ENCODE results near the gene B4GALT5.
A peak's percentile ranks its signal among the peaks of the same experiment; 100 is the strongest.
"Not testable (repeated sequence)": the region's sequence is repeated elsewhere in the genome, so short reads cannot be mapped to it uniquely, and the experiment has no call there.

Gene B4GALT5, protein sequence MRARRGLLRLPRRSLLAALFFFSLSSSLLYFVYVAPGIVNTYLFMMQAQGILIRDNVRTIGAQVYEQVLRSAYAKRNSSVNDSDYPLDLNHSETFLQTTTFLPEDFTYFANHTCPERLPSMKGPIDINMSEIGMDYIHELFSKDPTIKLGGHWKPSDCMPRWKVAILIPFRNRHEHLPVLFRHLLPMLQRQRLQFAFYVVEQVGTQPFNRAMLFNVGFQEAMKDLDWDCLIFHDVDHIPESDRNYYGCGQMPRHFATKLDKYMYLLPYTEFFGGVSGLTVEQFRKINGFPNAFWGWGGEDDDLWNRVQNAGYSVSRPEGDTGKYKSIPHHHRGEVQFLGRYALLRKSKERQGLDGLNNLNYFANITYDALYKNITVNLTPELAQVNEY

DNA sequence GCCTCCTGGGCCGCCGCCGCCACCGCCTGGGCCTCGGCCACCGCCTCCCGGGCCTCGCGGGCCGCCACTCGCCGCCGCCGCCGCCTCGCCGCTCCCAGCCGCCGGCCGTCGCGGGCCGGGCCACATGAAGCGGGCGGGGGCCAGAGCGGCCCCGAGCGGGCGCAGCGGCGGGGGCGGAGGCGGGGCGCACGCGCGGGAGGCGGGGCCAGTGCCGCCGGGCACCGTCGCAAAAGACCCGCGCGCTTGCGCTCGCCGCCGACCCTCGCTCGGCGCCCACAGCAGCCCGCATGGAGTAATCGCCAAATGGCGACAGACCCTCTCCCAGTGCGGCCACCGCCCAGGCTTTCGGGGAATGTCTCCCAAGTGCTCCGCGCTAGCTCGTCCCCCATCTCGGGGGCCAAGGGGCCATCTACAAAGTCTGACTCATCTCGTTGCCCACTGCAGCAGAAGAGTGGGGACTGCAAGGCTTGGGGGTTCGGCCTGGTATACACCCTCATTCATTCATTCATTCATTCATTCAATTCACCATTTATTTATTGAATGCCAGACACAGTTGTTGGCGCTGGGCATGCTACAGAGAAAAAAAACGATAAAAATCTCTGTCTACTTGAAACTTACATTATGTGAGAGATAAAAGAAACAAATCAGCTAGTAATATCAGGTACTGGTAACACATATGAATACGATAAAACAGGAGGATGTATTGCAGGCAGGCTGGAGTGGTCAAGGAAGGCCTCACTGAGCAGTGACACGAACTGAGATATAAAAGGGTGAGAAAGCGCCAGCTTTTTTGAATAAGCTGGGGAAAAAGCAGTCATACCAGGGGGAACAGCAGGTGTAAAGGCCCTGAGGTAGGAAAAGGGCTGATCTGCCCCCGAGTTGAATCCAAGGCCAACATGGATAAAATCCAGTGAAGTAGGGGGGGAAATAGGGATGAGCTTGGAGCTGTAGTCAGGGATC lies at the start of gene B4GALT5:
B4GALT5 (minus strand) TSS at position 126 of the 960 bp plus-strand sequence. CDS start 188 bp downstream, outside the sequence.
- H3K9me3 ChIP-seq (ENCODE audit: insufficient read depth, low read length), result no peaks in the 10 kb centered on the region
- peaks cover 59% of the 10 kb centered on the region for H3K79me2 ChIP-seq (ENCODE audit: low read length)
- H3K9ac ChIP-seq (ENCODE audit: low read length), result peak within 1 kb of the TSS; percentile 98
- H3K4me2 ChIP-seq (ENCODE audit: low read length), result peak within 1 kb of the TSS; percentile 86
- no peaks in the 10 kb centered on the region for H3K27me3 ChIP-seq (ENCODE audit: low read depth, low read length)
- H3K4me1 ChIP-seq (ENCODE audit: low read length), result peaks cover 45% of the 10 kb centered on the region
- peak within 1 kb of the TSS; percentile 73 for H3K27ac ChIP-seq (ENCODE audit: low read length)
- peak within 1 kb of the TSS; percentile 95 for H3K4me3 ChIP-seq (ENCODE audit: low read length)
- H4K20me1 ChIP-seq (ENCODE audit: insufficient read depth, low read length), result peaks cover 35% of the 10 kb centered on the region
- peak within 1 kb of the TSS; percentile 76 for H2AFZ ChIP-seq (ENCODE audit: low read depth, low read length)
- peaks cover 27% of the 10 kb centered on the region for H3K36me3 ChIP-seq (replicated peaks; ENCODE audit: low read depth, low read length)
- no peak for TF ChIP-seq EZH2phosphoT487 (IDR thresholded peaks at IDR 0.05; ENCODE audit: low read depth)
- TF ChIP-seq, protein P1, sequence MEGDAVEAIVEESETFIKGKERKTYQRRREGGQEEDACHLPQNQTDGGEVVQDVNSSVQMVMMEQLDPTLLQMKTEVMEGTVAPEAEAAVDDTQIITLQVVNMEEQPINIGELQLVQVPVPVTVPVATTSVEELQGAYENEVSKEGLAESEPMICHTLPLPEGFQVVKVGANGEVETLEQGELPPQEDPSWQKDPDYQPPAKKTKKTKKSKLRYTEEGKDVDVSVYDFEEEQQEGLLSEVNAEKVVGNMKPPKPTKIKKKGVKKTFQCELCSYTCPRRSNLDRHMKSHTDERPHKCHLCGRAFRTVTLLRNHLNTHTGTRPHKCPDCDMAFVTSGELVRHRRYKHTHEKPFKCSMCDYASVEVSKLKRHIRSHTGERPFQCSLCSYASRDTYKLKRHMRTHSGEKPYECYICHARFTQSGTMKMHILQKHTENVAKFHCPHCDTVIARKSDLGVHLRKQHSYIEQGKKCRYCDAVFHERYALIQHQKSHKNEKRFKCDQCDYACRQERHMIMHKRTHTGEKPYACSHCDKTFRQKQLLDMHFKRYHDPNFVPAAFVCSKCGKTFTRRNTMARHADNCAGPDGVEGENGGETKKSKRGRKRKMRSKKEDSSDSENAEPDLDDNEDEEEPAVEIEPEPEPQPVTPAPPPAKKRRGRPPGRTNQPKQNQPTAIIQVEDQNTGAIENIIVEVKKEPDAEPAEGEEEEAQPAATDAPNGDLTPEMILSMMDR (IDR thresholded peaks at IDR 0.05; ENCODE audit: low read depth, low read length), result no peak

DNA sequence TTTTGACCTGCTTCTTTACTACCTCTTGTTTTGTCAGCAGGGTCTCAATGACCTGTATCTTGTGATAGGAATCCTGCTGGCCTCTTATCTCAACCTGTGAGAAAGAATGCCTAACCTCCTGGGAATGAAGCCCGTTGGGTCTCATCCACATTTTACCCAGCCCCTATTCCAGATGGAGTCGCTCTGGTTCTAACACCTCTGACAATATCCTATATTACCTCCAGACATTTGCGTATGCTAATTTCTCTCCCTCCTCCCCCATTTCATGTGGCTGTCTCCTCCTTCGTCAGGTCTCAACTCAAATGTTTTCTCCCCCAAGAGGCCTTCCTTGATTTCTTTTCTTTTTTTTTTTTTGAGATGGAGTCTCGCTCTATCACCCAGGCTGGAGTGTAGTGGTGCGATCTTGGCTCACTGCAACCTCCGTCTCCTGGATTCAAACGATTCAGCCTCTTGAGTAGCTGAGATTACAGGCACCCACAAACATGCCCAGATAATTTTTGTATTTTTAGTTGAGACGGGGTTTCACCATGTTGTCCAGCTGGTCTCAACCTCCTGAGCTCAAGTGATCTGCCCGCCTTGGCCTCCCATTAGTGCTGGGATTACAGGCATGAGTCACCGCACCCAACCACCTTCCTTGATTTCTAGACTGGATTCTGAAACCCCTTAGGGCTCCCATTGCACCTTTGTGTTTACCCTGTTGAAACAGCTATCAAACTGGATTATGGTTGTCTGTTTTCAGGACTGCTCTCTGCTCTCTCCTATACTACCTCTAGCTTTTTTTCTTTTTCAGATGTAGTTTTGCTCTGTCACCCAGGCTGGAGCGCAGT lies 49.5 kb upstream of the B4GALT5 start:
- no peak overlapping the region for H3K4me2 ChIP-seq (ENCODE audit: low read length)
- TF ChIP-seq, protein P1 (IDR thresholded peaks at IDR 0.05; ENCODE audit: low read depth, low read length), result no peak
- no peak for TF ChIP-seq EZH2phosphoT487 (IDR thresholded peaks at IDR 0.05; ENCODE audit: low read depth)
- H3K36me3 ChIP-seq (replicated peaks; ENCODE audit: low read depth, low read length), result no peaks in the 10 kb centered on the region
- no peaks in the 10 kb centered on the region for H3K27me3 ChIP-seq (ENCODE audit: low read depth, low read length)
- H3K27ac ChIP-seq (ENCODE audit: low read length), result no peak overlapping the region
- H3K9me3 ChIP-seq (ENCODE audit: insufficient read depth, low read length), result no peaks in the 10 kb centered on the region
- H2AFZ ChIP-seq (ENCODE audit: low read depth, low read length), result no peak overlapping the region
- no peaks in the 10 kb centered on the region for H4K20me1 ChIP-seq (ENCODE audit: insufficient read depth, low read length)
- no peaks in the 10 kb centered on the region for H3K4me1 ChIP-seq (ENCODE audit: low read length)
- H3K79me2 ChIP-seq (ENCODE audit: low read length), result no peaks in the 10 kb centered on the region
- H3K4me3 ChIP-seq (ENCODE audit: low read length), result no peak overlapping the region
- H3K9ac ChIP-seq (ENCODE audit: low read length), result no peak overlapping the region

DNA sequence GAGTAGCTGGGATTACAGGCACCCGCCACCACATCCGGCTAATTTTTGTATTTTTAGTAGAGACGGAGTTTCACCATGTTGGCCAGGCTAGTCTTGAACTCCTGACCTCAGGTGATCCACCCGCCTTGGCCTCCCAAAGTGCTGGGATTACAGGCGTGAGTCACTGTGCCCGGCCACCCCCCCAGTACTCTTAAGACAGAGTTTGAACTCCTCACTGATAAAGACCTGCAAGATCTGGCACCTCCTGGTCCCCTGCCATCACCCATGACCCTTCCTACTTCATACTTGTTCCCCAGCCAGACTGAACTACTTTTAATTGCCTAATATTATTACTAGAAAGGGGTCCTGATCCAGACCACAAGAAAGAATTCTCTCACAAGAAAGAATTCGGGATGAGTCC lies 48.2 kb upstream of the B4GALT5 start:
- not testable (repeated sequence) for H3K4me1 ChIP-seq (ENCODE audit: low read length); H3K27me3 ChIP-seq (ENCODE audit: low read depth, low read length); H3K4me3 ChIP-seq (ENCODE audit: low read length); H3K36me3 ChIP-seq (replicated peaks; ENCODE audit: low read depth, low read length); H3K27ac ChIP-seq (ENCODE audit: low read length); H3K79me2 ChIP-seq (ENCODE audit: low read length); H4K20me1 ChIP-seq (ENCODE audit: insufficient read depth, low read length); H3K9ac ChIP-seq (ENCODE audit: low read length); H2AFZ ChIP-seq (ENCODE audit: low read depth, low read length); H3K4me2 ChIP-seq (ENCODE audit: low read length); H3K9me3 ChIP-seq (ENCODE audit: insufficient read depth, low read length)

DNA sequence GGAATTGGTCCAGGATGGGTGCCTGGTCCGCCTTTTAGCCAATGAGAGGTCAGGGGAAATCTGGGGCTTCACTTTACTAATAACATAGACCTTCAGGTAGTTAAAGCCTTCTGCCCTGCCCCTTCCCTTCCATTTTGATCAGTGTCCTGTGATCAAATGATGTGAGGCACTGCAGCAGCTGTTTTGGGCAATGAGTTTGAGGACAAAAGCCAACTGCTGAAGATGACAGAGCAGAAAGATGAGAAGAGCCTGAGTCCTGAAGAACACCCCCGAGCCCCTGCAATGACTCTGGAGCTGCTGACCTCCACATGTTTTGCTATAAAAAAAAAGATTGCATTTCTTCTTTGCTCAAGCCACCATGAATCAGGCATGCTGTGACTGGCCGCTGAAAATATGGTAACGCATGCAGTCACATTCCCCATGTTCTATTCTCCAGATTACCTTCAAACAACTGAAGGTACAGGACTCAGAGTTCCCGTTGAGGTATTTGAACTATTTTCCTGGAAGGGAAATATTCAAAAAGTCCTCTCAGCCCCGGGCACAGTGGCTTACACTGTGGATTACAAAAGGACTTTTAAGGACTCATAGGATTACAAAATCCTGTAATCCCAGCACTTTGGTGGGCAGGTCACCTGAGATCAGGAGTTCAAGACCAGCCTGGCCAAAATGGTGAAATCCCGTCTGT lies 45.7 kb upstream of the B4GALT5 start:
- Histone ChIP-seq H4K20me1 (ENCODE audit: insufficient read depth, low read length) (no peaks in the 10 kb centered on the region), H3K27me3 (ENCODE audit: low read depth, low read length) (no peaks in the 10 kb centered on the region), H3K27ac (ENCODE audit: low read length) (no peak overlapping the region), H3K9ac (ENCODE audit: low read length) (no peak overlapping the region), H3K9me3 (ENCODE audit: insufficient read depth, low read length) (no peaks in the 10 kb centered on the region), H3K4me2 (ENCODE audit: low read length) (no peak overlapping the region), H3K36me3 (replicated peaks; ENCODE audit: low read depth, low read length) (no peaks in the 10 kb centered on the region), H3K4me3 (ENCODE audit: low read length) (no peak overlapping the region), H2AFZ (ENCODE audit: low read depth, low read length) (no peak overlapping the region), H3K4me1 (ENCODE audit: low read length) (no peaks in the 10 kb centered on the region), H3K79me2 (ENCODE audit: low read length) (no peaks in the 10 kb centered on the region)
- TF ChIP-seq EZH2phosphoT487 (IDR thresholded peaks at IDR 0.05; ENCODE audit: low read depth), result no peak

All from OCI-LY3 (cell line).